SK-N-SH treated with all-trans-retinoic acid at 6 μM for 48 hours (cell line): Measurements from ENCODE around the gene SCGB2B2.

Source experiments
- ATAC-seq: fragments of 200-7000 bp; cut with Tn5 transposase; 3 replicates; pipeline ENCODE4 v1.9.1; 2020; ENCODE audit warnings: mild to moderate bottlenecking, moderate library complexity
- ARNTL ChIP-seq: fragments of 450-650 bp; formaldehyde crosslinking; IDR thresholded peaks from 2 replicates; pipeline ENCODE4 v1.5.0; 2020; ENCODE audit warnings: low read depth, mild to moderate bottlenecking, moderate library complexity, borderline replicate concordance
- BACH2 ChIP-seq: fragments of 250-450 bp; sonication (Bioruptor Pico); IDR thresholded peaks from 2 replicates; pipeline ENCODE4 v1.9.0; 2021; ENCODE audit warnings: mild to moderate bottlenecking, borderline replicate concordance
- ESRRG ChIP-seq: fragments of 250-450 bp; sonication (Bioruptor Pico); IDR thresholded peaks from 2 replicates; pipeline ENCODE4 v1.6.1; 2021; ENCODE audit warnings: mild to moderate bottlenecking
- GLIS3 ChIP-seq: fragments of 250-450 bp; sonication (Bioruptor Pico); IDR thresholded peaks from 2 replicates; pipeline ENCODE4 v1.5.0; 2020; ENCODE audit warnings: mild to moderate bottlenecking, moderate library complexity
- ISL1 ChIP-seq: fragments of 250-450 bp; sonication (Bioruptor Pico); IDR thresholded peaks from 2 replicates; pipeline ENCODE4 v2.1.2; 2022; ENCODE audit warnings: mild to moderate bottlenecking, moderate library complexity
- OSR1 ChIP-seq: fragments of 250-450 bp; sonication (Bioruptor Pico); IDR thresholded peaks from 2 replicates; pipeline ENCODE4 v1.8.0; 2022; ENCODE audit warnings: moderate library complexity, mild to moderate bottlenecking, inconsistent platforms
- SNAI2 ChIP-seq: fragments of 250-450 bp; sonication (Bioruptor Pico); IDR thresholded peaks from 2 replicates; pipeline ENCODE4 v1.5.0; 2020; ENCODE audit warnings: mild to moderate bottlenecking, moderate library complexity
- ZC3H10 ChIP-seq: fragments of 250-450 bp; sonication (Bioruptor Pico); IDR thresholded peaks from 2 replicates; pipeline ENCODE4 v1.5.1; 2021; ENCODE audit warnings: mild to moderate bottlenecking, moderate library complexity
- ZFP3 ChIP-seq: fragments of 250-450 bp; sonication (Bioruptor Pico); IDR thresholded peaks from 2 replicates; pipeline ENCODE4 v1.5.0; 2020; ENCODE audit warnings: mild to moderate bottlenecking, moderate library complexity
- ZFP30 ChIP-seq: fragments of 450-650 bp; formaldehyde crosslinking; IDR thresholded peaks from 2 replicates; pipeline ENCODE4 v1.5.0; 2022; ENCODE audit warnings: mild to moderate bottlenecking, moderate library complexity
- ZNF565 ChIP-seq: fragments of 450-650 bp; formaldehyde crosslinking; conservative IDR thresholded peaks from 2 replicates; pipeline ENCODE4 v1.5.0; 2020; ENCODE audit warnings: low read depth, mild to moderate bottlenecking, moderate library complexity
- ZNF70 ChIP-seq: fragments of 450-650 bp; formaldehyde crosslinking; IDR thresholded peaks from 2 replicates; pipeline ENCODE4 v1.5.0; 2020; ENCODE audit warnings: mild to moderate bottlenecking, moderate library complexity
- ZNF8 ChIP-seq: fragments of 450-650 bp; formaldehyde crosslinking; IDR thresholded peaks from 2 replicates; pipeline ENCODE4 v1.5.0; 2020; ENCODE audit warnings: mild to moderate bottlenecking, moderate library complexity
- TF ChIP-seq, protein P1 (sequence below): fragments of 250-450 bp; sonication (Bioruptor Pico); IDR thresholded peaks from 2 replicates; pipeline ENCODE4 v1.5.1; 2021; ENCODE audit warnings: mild to moderate bottlenecking, moderate library complexity
- TF ChIP-seq, protein P2 (sequence below): fragments of 250-450 bp; sonication (Bioruptor Pico); IDR thresholded peaks from 2 replicates; pipeline ENCODE4 v1.8.0; 2020; ENCODE audit warnings: mild to moderate bottlenecking, moderate library complexity, borderline replicate concordance
- TF ChIP-seq, protein P3 (sequence below): fragments of 250-450 bp; sonication (Bioruptor Pico); IDR thresholded peaks from 2 replicates; pipeline ENCODE4 v1.5.0; 2020; ENCODE audit warnings: mild to moderate bottlenecking, moderate library complexity
- TF ChIP-seq, protein P4 (sequence below): fragments of 250-450 bp; sonication (Bioruptor Pico); IDR thresholded peaks from 2 replicates; pipeline ENCODE4 v1.8.0; 2021; ENCODE audit warnings: low read depth, mild to moderate bottlenecking, moderate library complexity, borderline replicate concordance
- TF ChIP-seq, protein P5 (sequence below): fragments of 250-450 bp; sonication (Bioruptor Pico); IDR thresholded peaks from 2 replicates; pipeline ENCODE4 v1.5.1; 2020; ENCODE audit warnings: low read depth, mild to moderate bottlenecking, moderate library complexity

Gene SCGB2B2, protein sequence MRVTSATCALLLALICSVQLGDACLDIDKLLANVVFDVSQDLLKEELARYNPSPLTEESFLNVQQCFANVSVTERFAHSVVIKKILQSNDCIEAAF

DNA sequence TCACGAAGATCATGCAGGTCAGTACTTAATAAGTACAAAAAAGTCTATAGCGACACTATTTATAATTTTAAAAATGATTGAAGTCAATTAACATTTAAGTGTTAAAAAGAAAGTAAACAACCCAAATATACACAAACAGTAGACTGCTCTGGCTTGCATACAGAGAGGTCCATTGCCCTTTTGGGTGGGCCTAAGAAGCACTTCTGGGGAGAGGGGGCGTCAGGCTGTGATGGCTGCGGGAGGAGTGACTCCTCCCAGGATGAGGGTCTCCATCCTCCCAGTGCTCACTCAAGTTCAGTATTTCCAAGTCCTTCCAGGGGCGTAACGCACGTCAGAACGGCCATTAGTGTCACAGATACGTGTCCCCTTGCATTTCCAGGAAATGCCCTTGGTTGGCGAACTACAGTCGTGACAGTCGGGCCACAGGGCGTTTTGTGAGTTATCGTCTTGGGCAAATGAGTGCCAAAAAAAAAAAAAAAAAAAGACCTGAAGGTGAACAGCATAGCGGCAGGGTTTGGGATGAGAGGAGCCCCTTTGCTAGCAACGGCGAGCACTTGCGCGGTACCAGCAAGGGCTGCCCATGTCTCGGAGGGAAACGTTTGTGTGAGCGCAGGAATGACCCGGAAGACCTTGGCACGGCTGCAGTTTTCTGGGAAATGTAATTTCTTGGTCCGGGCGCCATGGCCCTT is at the start of gene SCGB2B2:
Gene SCGB2B2 (minus strand): TSS at position 463 of the 689 bp plus-strand sequence. CDS start 82,596 bp downstream, outside the sequence.
- TF ChIP-seq SNAI2 (CRISPR knock-in tag) (0 out of 2 replicates have a peak, but pooled peaks have one; percentile 62), ZFP3 (CRISPR knock-in tag) (peak; percentile 44), OSR1 (CRISPR knock-in tag) (no peak), ZC3H10 (CRISPR knock-in tag) (no peak), BACH2 (CRISPR knock-in tag) (no peak), ZFP30 (CRISPR knock-in tag) (peak; percentile 38; the same call in 1 of the 2 replicates), ZNF565 (CRISPR knock-in tag) (no peak), ZNF8 (no peak), ZNF70 (CRISPR knock-in tag) (no peak), ISL1 (CRISPR knock-in tag) (peak; percentile 20; the same call in 1 of the 2 replicates)
- TF ChIP-seq, protein P1, sequence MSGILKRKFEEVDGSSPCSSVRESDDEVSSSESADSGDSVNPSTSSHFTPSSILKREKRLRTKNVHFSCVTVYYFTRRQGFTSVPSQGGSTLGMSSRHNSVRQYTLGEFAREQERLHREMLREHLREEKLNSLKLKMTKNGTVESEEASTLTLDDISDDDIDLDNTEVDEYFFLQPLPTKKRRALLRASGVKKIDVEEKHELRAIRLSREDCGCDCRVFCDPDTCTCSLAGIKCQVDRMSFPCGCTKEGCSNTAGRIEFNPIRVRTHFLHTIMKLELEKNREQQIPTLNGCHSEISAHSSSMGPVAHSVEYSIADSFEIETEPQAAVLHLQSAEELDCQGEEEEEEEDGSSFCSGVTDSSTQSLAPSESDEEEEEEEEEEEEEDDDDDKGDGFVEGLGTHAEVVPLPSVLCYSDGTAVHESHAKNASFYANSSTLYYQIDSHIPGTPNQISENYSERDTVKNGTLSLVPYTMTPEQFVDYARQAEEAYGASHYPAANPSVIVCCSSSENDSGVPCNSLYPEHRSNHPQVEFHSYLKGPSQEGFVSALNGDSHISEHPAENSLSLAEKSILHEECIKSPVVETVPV (CRISPR knock-in tag): peak; percentile 35; the same call in 1 of the 2 replicates
- TF ChIP-seq, protein P2, sequence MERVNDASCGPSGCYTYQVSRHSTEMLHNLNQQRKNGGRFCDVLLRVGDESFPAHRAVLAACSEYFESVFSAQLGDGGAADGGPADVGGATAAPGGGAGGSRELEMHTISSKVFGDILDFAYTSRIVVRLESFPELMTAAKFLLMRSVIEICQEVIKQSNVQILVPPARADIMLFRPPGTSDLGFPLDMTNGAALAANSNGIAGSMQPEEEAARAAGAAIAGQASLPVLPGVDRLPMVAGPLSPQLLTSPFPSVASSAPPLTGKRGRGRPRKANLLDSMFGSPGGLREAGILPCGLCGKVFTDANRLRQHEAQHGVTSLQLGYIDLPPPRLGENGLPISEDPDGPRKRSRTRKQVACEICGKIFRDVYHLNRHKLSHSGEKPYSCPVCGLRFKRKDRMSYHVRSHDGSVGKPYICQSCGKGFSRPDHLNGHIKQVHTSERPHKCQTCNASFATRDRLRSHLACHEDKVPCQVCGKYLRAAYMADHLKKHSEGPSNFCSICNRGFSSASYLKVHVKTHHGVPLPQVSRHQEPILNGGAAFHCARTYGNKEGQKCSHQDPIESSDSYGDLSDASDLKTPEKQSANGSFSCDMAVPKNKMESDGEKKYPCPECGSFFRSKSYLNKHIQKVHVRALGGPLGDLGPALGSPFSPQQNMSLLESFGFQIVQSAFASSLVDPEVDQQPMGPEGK (CRISPR knock-in tag): no peak
- TF ChIP-seq, protein P3, sequence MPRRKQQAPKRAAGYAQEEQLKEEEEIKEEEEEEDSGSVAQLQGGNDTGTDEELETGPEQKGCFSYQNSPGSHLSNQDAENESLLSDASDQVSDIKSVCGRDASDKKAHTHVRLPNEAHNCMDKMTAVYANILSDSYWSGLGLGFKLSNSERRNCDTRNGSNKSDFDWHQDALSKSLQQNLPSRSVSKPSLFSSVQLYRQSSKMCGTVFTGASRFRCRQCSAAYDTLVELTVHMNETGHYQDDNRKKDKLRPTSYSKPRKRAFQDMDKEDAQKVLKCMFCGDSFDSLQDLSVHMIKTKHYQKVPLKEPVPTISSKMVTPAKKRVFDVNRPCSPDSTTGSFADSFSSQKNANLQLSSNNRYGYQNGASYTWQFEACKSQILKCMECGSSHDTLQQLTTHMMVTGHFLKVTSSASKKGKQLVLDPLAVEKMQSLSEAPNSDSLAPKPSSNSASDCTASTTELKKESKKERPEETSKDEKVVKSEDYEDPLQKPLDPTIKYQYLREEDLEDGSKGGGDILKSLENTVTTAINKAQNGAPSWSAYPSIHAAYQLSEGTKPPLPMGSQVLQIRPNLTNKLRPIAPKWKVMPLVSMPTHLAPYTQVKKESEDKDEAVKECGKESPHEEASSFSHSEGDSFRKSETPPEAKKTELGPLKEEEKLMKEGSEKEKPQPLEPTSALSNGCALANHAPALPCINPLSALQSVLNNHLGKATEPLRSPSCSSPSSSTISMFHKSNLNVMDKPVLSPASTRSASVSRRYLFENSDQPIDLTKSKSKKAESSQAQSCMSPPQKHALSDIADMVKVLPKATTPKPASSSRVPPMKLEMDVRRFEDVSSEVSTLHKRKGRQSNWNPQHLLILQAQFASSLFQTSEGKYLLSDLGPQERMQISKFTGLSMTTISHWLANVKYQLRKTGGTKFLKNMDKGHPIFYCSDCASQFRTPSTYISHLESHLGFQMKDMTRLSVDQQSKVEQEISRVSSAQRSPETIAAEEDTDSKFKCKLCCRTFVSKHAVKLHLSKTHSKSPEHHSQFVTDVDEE (CRISPR knock-in tag): no peak
- TF ChIP-seq, protein P4, sequence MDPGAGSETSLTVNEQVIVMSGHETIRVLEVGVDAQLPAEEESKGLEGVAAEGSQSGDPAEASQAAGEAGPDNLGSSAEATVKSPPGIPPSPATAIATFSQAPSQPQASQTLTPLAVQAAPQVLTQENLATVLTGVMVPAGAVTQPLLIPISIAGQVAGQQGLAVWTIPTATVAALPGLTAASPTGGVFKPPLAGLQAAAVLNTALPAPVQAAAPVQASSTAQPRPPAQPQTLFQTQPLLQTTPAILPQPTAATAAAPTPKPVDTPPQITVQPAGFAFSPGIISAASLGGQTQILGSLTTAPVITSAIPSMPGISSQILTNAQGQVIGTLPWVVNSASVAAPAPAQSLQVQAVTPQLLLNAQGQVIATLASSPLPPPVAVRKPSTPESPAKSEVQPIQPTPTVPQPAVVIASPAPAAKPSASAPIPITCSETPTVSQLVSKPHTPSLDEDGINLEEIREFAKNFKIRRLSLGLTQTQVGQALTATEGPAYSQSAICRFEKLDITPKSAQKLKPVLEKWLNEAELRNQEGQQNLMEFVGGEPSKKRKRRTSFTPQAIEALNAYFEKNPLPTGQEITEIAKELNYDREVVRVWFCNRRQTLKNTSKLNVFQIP (CRISPR knock-in tag): peak; percentile 67; the same call in 1 of the 2 replicates
- ATAC-seq: peak; percentile 88

DNA sequence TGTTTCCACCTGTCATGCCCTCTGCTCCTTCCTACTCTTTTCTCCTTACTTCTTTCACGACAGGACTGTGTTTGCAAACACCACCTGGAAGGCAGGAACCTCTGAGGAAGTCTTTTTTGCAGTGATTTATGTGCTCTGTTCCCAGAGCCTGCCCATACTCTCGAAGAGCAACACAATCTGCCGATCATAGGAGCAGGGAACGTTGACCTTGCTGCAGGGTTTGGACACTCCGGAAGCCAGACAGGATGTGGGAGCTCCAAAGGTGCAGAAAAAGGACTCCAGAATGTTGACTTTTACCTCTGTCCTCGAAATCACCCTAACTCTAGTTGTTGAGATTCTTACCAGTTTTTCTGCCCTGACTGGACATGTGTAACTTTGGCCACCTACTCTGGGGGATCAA is 48.4 kb upstream of the SCGB2B2 start:
- ATAC-seq: no peak
- TF ChIP-seq, protein P3 (CRISPR knock-in tag): no peak
- TF ChIP-seq, protein P4 (CRISPR knock-in tag): no peak
- TF ChIP-seq, protein P5, sequence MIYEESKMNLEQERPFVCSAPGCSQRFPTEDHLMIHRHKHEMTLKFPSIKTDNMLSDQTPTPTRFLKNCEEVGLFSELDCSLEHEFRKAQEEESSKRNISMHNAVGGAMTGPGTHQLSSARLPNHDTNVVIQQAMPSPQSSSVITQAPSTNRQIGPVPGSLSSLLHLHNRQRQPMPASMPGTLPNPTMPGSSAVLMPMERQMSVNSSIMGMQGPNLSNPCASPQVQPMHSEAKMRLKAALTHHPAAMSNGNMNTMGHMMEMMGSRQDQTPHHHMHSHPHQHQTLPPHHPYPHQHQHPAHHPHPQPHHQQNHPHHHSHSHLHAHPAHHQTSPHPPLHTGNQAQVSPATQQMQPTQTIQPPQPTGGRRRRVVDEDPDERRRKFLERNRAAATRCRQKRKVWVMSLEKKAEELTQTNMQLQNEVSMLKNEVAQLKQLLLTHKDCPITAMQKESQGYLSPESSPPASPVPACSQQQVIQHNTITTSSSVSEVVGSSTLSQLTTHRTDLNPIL (CRISPR knock-in tag): no peak
- no peak for TF ChIP-seq GLIS3 (CRISPR knock-in tag)
- no peak for TF ChIP-seq ESRRG (CRISPR knock-in tag)
- TF ChIP-seq ZNF565 (CRISPR knock-in tag): no peak
- no peak for TF ChIP-seq ZFP3 (CRISPR knock-in tag)
- TF ChIP-seq ZNF70 (CRISPR knock-in tag): no peak
- no peak for TF ChIP-seq ARNTL
- no peak for TF ChIP-seq ISL1 (CRISPR knock-in tag)
- TF ChIP-seq, protein P1 (CRISPR knock-in tag): no peak
- no peak for TF ChIP-seq ZNF8
- TF ChIP-seq, protein P2 (CRISPR knock-in tag): no peak
